Fibroblast of villous mesenchyme (primary cell): ENCODE data around the gene CDK6. TPM values are rescaled to one million over a fixed set of nuclear protein-coding genes. Genes with fewer than 3 reads are reported as not detected.

Source experiments
- DNase-seq: peaks from one replicate; pipeline ENCODE4 v3.0.0-alpha.2; 2010; ENCODE audit warnings: low read depth
- H3K4me3 ChIP-seq: 2 replicates; pipeline ENCODE4 v1.5.1; 2011; ENCODE audit warnings: low read depth, mild to moderate bottlenecking, low read length
- CTCF ChIP-seq: IDR thresholded peaks from 2 replicates; pipeline ENCODE4 v1.5.1; 2012; ENCODE audit warnings: low read depth, mild to moderate bottlenecking, low read length; ENCODE audit not compliant: insufficient read depth
- total RNA-seq: library from RNA; depleted of rRNA; stranded (reverse); fragments of >200 nt; gene quantifications from 2 replicates; pipeline ENCODE4 v1.2.3, GENCODE V29; 2012

Gene CDK6
- total RNA-seq, 1 donor, result 30.7 TPM

- no peak overlapping the region for H3K4me3 ChIP-seq
- no peak for TF ChIP-seq CTCF
- DNase-seq, result no peak
These were observed 128.9 kb downstream of the CDK6 start for GRCh38 chr7:92707435-92707834.

DNA sequence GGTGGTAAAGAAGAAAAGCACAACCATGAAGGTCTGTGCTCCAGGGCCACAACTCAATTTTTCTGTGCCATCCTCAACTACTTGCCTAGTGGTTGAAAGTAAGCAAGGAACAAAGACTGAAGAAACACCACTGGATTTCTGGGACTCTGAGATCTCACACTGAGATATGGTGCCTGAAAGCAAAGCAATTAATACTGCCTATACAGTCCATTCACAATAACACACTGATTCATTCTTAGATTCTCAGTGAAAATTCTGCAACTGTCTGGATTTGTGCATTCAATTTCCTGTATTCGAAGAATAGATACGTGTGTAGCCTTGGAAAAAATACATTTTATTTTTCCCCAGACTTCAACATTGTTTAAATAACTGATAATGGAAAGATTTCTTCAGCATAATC lies 129.8 kb downstream of the CDK6 start:
- TF ChIP-seq CTCF, result no peak

GRCh38 chr7:92705831-92706230 lies 130.5 kb downstream of the CDK6 start:
- TF ChIP-seq CTCF, result no peak
- DNase-seq, result no peak
- no peak overlapping the region for H3K4me3 ChIP-seq

More for the DNA sequence above, 129.8 kb downstream of the CDK6 start:
- no peak for DNase-seq
- H3K4me3 ChIP-seq, result no peak overlapping the region

GRCh38 chr7:92704858-92705257 lies 131.5 kb downstream of the CDK6 start:
- no peak for TF ChIP-seq CTCF
- H3K4me3 ChIP-seq, result no peak overlapping the region
- no peak for DNase-seq

- no peak for DNase-seq
- no peak overlapping the region for H3K4me3 ChIP-seq
- TF ChIP-seq CTCF, result no peak
These were observed 133.8 kb downstream of the CDK6 start for GRCh38 chr7:92702535-92702934.

GRCh38 chr7:92699966-92700514 lies 136.3 kb downstream of the CDK6 start:
- TF ChIP-seq CTCF, result no peak
- no peak for DNase-seq
- no peak overlapping the region for H3K4me3 ChIP-seq

DNA sequence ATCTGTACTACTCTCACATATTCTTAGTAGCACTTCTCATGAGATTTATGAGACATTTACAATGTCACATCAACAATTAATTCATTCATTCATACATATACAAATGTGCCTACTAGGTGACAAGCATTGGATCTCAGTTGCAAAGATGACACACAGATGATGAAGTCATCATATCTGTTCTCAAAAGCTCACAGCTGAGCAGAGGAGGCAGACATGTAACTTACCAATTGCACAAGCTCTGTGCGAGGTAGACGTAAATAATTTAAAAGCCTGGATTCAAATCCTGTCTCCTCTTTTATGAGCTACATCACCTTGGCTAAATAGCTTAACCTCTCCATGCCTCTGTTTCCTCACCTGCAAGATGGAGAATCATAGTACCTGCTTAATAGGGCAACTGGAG lies 136.8 kb downstream of the CDK6 start:
- no peak for TF ChIP-seq CTCF
- DNase-seq, result peak; percentile 57

More for the DNA sequence above, 136.8 kb downstream of the CDK6 start:
- no peak overlapping the region for H3K4me3 ChIP-seq
